Cardiac muscle cell (in vitro differentiated cells and primary cell): Measurements from ENCODE around the gene ARFGAP3. TPM values are rescaled to one million over a fixed set of nuclear protein-coding genes. Genes with fewer than 3 reads are reported as not detected.

Experiments
- DNase-seq, 2 donors: peaks; one replicate each; pipeline versions ENCODE4 v3.0.0 to v3.0.0-alpha.2; 2010 to 2017; ENCODE audit warnings: low read depth in 1 of 2, low spot score in 1 of 2
- H3K27ac ChIP-seq: fragments of 200-600 bp; sonication (generic); 2 replicates; pipeline ENCODE4 v1.5.1; 2016
- H3K27me3 ChIP-seq: fragments of 200-600 bp; sonication (generic); 2 replicates; pipeline ENCODE4 v1.6.0; 2016; ENCODE audit warnings: control low read depth
- H3K36me3 ChIP-seq: fragments of 200-600 bp; sonication (generic); 2 replicates; pipeline ENCODE4 v1.5.1; 2016; ENCODE audit warnings: control low read depth
- H3K4me1 ChIP-seq: fragments of 200-600 bp; sonication (generic); 2 replicates; pipeline ENCODE4 v1.8.1; 2017; ENCODE audit warnings: low read depth, mild to moderate bottlenecking, mixed run types
- H3K4me3 ChIP-seq: fragments of 200-600 bp; sonication (generic); 2 replicates; pipeline ENCODE4 v1.5.1; 2016; ENCODE audit warnings: mild to moderate bottlenecking
- H3K9me3 ChIP-seq: fragments of 200-600 bp; sonication (generic); 2 replicates; pipeline ENCODE4 v1.5.1; 2017; ENCODE audit warnings: low read depth, mild to moderate bottlenecking, control low read depth
- polyA plus RNA-seq: library from polyadenylated mRNA; unstranded; fragments of >200 nt; fragmentation: Nextera tagmentation; extraction: Ambion mirVana; gene quantifications from 2 replicates; pipeline ENCODE4 v1.2.1, GENCODE V29; 2016
- total RNA-seq: library from RNA; depleted of rRNA; stranded (reverse); fragments of >200 nt; gene quantifications from 2 replicates; pipeline ENCODE4 v1.2.3, GENCODE V29; 2016
- TF ChIP-seq, protein P1 (sequence below): IDR thresholded peaks from 2 replicates; pipeline ENCODE4 v1.5.1; 2012; ENCODE audit warnings: low read depth, mild to moderate bottlenecking, low read length

ARFGAP3 gene
- total and polyA plus RNA-seq, 2 experiments from 2014 or later = 26.3 to 38.2 TPM

DNA sequence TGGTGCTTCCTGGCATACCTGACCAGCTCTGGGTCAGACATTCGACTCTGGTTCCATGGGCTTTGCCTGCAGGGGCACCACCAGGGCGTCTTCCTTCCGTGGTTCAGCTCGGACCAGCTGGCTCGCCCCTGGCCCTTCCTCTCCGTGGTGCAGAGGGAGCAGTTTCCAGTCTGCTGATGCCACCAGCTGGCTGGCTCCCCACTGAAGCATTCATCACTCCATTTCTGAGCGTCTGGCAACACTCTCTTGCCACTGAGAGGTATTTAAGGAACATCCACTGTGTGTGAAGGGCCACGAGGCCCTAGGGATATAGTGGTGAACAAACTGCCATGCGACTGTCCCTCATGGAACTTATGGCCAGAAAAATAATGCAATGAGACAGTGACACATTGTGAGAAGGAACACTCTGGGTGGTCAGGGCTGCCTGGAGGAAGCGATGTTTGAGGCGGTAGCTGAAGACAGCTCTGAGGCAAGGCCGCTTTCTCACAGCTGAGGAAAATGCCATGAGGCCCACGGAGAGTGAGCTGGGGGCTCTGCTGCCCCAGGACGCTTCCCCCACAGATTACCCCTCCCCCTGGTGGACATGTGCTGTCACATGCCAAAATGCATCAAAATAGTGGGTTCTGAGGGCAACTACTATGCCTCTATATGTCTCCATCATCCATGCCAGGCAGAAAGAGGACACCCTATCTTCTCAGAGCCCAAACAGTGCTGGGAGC, 44.9 kb upstream of the ARFGAP3 start:
- no peaks in the 10 kb centered on the region for H3K9me3 ChIP-seq
- TF ChIP-seq, protein P1, sequence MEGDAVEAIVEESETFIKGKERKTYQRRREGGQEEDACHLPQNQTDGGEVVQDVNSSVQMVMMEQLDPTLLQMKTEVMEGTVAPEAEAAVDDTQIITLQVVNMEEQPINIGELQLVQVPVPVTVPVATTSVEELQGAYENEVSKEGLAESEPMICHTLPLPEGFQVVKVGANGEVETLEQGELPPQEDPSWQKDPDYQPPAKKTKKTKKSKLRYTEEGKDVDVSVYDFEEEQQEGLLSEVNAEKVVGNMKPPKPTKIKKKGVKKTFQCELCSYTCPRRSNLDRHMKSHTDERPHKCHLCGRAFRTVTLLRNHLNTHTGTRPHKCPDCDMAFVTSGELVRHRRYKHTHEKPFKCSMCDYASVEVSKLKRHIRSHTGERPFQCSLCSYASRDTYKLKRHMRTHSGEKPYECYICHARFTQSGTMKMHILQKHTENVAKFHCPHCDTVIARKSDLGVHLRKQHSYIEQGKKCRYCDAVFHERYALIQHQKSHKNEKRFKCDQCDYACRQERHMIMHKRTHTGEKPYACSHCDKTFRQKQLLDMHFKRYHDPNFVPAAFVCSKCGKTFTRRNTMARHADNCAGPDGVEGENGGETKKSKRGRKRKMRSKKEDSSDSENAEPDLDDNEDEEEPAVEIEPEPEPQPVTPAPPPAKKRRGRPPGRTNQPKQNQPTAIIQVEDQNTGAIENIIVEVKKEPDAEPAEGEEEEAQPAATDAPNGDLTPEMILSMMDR = peak; percentile 24
- H3K36me3 ChIP-seq = no peaks in the 10 kb centered on the region
- no peak overlapping the region for H3K4me3 ChIP-seq
- peaks cover 18% of the 10 kb centered on the region for H3K4me1 ChIP-seq
- H3K27ac ChIP-seq = no peak overlapping the region
- no peaks in the 10 kb centered on the region for H3K27me3 ChIP-seq
- no peak for DNase-seq

DNA sequence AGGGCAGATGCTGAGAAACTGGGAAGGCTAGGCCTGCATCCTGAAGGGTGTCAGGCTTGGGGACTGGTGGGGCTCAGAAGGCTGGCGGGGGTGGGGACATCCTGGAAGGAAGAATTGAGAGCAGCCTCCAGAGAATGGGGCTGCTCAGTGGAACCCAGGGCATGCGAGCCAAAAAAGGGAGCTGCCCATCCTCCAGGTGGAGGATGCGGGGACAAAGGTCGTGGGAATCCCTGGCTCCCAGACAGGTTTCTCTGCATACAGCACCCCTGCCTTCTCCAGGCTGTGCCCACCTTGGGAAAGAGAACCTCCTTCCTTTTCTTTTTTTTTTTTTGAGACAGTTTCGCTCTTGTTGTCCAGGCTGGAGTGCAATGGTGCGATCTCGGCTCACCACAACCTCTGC, 40.9 kb upstream of the ARFGAP3 start:
- peaks cover 3% of the 10 kb centered on the region for H3K4me1 ChIP-seq
- no peak for DNase-seq
- no peak overlapping the region for H3K27ac ChIP-seq
- H3K9me3 ChIP-seq = no peaks in the 10 kb centered on the region
- TF ChIP-seq, protein P1 = no peak
- H3K27me3 ChIP-seq = no peaks in the 10 kb centered on the region
- H3K4me3 ChIP-seq = no peak overlapping the region
- H3K36me3 ChIP-seq = no peaks in the 10 kb centered on the region

DNA sequence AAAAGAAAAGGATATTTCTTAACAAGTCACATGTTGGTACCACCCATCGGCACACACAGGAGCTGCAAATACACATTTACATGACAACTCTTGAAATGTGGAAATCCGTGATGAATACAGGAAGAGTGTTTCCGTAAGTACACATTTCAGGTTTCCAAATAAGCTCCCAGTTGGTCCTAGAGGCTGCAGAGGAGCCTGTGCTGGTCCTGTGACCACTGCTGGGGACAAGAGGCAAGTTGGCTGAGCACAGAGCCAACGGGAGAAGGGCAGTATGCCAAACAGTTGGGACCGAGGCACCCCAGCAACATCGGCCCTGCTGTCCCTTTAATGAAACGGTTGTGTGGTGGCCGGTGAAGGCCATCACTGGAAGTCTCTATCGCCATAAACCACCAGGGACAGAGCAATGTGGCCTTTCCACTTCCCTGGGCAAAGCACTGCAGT, 38.5 kb upstream of the ARFGAP3 start:
- no peak for DNase-seq
- TF ChIP-seq, protein P1 = no peak
- no peaks in the 10 kb centered on the region for H3K27me3 ChIP-seq
- peaks cover 3% of the 10 kb centered on the region for H3K4me1 ChIP-seq
- H3K27ac ChIP-seq = peak overlapping the region; percentile 28
- H3K4me3 ChIP-seq = no peak overlapping the region
- no peaks in the 10 kb centered on the region for H3K36me3 ChIP-seq
- no peaks in the 10 kb centered on the region for H3K9me3 ChIP-seq

DNA sequence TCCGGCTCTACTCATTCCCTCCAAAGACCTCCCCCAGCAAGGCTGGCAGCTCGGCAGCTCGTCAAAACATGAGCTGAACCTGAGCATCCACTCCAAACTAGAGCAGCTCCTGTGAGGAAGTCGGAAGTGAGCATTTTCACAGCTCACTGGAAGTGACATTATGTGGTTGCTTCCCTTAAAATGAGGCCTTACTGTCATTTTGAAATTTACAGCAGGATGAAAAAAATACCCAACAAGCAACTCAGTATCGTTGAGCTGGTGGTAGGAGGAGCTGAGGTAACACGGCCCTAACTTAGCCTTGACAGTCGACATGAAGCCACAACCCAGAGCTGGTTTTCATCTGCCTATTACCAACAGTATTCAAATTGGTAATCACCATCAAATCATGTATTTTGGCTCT, 38.0 kb upstream of the ARFGAP3 start:
- H3K36me3 ChIP-seq = no peaks in the 10 kb centered on the region
- no peaks in the 10 kb centered on the region for H3K27me3 ChIP-seq
- no peaks in the 10 kb centered on the region for H3K9me3 ChIP-seq
- peak overlapping the region; percentile 39 for H3K27ac ChIP-seq
- no peak for DNase-seq
- H3K4me1 ChIP-seq = peaks cover 3% of the 10 kb centered on the region
- no peak overlapping the region for H3K4me3 ChIP-seq
- TF ChIP-seq, protein P1 = no peak

DNA sequence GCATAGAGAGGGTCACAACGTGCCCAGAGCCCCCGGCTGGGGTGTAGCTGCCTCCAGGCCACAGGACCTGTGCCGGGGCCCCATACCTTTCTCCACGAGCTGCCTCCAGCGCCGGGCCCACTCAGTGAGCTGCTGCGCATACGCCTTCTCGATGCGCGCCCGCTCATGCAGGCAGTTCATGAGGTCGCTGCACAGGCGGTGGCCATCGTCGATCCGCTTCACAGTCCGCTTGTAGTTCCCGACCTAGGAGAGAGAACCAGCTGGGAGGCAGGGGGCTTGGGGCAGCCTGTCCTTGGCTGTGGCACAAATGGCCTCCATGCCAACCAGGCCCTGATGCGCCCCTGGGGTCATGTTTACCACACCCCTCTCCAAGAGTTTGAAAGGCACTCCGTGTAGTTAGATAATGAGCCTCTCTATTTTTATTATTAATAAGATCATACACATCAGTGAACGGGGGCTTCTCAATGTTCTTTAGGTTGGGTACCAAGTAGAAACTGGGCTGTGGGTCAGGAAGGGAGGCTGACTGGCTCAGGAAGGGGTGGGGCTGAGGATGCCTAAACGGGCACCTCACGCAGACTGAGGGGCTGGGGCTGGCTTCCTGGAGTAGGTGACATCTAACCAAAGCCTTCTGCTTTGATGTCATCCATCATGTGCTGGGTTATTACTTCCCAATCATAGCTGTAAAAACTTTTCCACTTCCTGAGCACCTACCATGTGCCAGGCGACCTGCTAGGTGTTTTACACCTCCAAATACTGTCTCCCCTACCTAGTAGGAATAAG, 36.5 kb upstream of the ARFGAP3 start:
- Histone ChIP-seq H3K4me3 (no peak overlapping the region), H3K9me3 (no peaks in the 10 kb centered on the region), H3K4me1 (peaks cover 3% of the 10 kb centered on the region), H3K27ac (no peak overlapping the region), H3K27me3 (no peaks in the 10 kb centered on the region), H3K36me3 (peaks cover 4% of the 10 kb centered on the region)
- DNase-seq = no peak
- TF ChIP-seq, protein P1 = no peak
